Right lobe of liver (tissue), 4 donors: ENCODE results near the gene SRSF2.

Experiments
- POLR2A ChIP-seq: fragments of 450-650 bp; IDR thresholded peaks from one replicate; pipeline ENCODE4 v1.6.1; 2017; ENCODE audit warnings: antibody characterized with exemption, mild to moderate bottlenecking
- TF ChIP-seq, protein P1 (sequence below), 4 donors: fragments of 200-600 bp in 3 of 4; fragments of 450-650 bp in 1 of 4; IDR thresholded peaks; one replicate each; pipeline versions ENCODE4 v1.5.1 to v1.8.0; 2016 to 2022; ENCODE audit warnings: antibody characterized with exemption in 4 of 4, mild to moderate bottlenecking in 2 of 4
- donor health status: DM: no; HTN: no; CAD: no.
- donor health status: DM: no; HTN: no; CAD: no.
- donor health status: DM: no; HTN: yes; CAD: no.

DNA sequence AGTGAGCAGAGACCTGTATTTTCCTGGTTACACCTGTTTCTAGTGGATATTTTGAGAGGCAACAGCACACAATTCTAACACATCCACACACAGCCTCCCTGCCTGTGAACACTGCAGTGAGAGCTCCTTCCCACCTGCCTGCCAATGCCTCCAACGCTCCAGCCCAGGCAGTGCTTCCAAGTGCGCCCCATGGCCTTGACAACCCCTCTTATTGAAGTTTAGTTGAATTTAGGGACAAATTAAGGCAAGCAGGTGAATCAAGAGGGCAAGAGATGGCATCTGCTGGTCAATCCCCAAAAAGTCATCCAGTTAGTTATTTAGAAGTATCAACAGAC, 21.7 kb downstream of the SRSF2 start:
- TF ChIP-seq POLR2A, result no peak
- TF ChIP-seq, protein P1, sequence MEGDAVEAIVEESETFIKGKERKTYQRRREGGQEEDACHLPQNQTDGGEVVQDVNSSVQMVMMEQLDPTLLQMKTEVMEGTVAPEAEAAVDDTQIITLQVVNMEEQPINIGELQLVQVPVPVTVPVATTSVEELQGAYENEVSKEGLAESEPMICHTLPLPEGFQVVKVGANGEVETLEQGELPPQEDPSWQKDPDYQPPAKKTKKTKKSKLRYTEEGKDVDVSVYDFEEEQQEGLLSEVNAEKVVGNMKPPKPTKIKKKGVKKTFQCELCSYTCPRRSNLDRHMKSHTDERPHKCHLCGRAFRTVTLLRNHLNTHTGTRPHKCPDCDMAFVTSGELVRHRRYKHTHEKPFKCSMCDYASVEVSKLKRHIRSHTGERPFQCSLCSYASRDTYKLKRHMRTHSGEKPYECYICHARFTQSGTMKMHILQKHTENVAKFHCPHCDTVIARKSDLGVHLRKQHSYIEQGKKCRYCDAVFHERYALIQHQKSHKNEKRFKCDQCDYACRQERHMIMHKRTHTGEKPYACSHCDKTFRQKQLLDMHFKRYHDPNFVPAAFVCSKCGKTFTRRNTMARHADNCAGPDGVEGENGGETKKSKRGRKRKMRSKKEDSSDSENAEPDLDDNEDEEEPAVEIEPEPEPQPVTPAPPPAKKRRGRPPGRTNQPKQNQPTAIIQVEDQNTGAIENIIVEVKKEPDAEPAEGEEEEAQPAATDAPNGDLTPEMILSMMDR (IDR thresholded peaks at IDR 0.05), result no peak
